HG03045 (cell line): ENCODE measurements around the gene KRT37.

ENCODE experiments used
- ATAC-seq: cut with Tn5 transposase; IDR thresholded peaks from one replicate; pipeline ENCODE4 v1.9.1; 2021; ENCODE audit warnings: mild to moderate bottlenecking, moderate library complexity; ENCODE audit not compliant: unreplicated experiment

The KRT37 gene

DNA sequence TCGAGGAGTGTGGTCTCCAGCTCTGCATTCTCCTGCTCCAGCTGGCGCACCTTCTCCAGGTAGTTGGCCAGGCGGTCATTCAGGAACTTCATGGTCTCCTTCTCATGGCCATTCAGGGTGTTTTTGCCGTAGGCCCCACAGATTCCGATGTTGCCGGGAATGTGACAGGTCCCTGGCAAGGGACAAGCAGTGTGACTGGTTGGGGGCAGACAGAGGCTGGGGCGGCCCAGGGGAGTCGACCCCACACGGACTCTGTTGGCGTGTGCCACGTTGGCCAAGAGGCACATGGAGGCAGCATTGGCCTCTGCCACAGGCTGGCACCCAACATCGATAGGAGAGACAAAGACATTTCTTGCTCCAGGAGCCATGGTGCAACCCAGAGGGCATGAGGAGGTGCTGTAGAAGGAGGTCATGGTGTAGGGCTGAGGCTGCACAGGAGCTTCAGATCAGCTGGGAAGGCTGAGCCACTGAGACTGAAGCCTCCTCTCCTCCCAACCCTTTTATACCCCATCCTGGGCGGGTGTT lies at the start of gene KRT37:
TSS of gene KRT37 (minus strand) at position 475 of the 525 bp plus-strand sequence. CDS start at position 413, 62 bp downstream.
- ATAC-seq = no peak

DNA sequence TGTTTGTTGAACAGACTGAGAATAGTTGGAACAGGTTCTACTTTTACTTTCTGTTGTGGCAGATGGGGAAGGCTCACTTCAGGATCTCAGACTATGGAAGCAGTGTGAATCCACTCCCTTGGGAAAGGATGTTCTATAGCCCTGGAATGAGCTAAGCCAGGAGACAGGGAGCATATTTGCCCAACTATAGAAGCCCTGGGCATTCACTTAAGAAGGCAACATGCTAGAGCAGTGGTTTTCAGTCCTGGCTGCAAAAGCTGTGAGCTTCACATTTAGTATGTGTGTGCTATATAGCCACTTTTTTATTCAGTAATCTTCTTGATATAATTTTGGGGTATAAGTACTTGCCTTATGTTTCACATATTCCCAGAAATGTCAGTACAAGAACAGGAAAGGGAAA lies 44.0 kb upstream of the KRT37 start:
- no peak for ATAC-seq

DNA sequence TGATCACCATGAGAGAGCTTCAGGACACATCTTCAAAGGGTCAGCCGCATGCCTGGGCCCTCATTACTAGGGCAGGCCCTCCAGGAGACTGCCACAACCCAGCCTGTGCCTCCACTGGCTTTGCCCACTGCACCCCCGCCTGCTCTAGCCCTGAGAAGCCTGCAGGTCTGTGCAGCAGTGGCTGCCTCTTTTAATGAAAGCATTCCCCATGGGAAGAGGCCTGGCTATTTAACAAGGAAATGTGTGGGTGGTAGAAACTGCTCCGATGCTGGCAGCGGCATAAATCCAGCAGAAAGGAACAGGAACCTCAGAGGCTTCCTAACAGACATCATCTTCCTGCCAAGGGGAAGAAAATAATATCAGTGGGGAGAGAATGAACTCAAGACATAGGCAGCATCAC lies 43.2 kb upstream of the KRT37 start:
- no peak for ATAC-seq

DNA sequence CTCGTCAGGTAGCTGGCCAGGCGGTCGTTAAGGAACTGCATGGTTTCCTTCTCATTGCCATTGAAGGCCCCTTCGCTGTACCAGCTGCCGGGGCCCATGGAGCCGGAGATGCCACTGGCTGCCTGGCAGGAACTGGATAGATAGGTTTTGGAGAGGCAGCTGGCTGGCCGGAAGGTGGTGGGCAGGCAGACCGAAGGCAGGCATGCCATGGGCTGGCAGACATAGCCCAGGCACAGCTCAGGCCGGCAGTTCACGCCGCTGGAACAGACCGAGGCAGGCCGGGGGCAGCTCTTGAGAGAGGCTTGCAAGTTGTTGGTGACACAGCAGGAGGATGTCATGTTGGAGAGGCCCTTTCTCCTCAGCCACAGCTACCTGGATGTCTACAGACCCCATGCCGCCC lies 42.6 kb upstream of the KRT37 start, which contains the start of gene KRT32:
TSS of gene KRT32 (minus strand) at position 399 of the 400 bp plus-strand sequence. CDS start at position 338, 61 bp downstream.
- no peak for ATAC-seq

DNA sequence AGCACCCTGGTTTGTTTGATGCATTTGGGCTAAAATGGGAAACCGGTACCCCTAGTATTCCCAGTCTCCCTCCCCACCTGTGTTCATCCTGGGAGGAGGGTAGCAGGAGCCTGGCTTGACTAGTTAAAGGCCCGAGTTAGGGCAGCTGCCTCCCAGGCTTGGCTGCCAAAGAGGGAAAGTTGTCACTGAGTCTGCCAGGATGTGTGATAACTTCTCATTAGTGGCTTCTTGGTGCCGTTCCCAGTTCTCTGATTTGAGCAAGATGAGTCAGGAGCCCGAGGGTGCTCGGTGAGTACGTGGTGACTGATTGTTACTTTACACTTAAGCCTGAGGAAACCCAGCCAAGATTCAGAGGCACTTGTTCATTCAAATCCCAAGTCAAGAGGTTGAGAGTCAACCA lies 40.3 kb upstream of the KRT37 start:
- no peak for ATAC-seq

DNA sequence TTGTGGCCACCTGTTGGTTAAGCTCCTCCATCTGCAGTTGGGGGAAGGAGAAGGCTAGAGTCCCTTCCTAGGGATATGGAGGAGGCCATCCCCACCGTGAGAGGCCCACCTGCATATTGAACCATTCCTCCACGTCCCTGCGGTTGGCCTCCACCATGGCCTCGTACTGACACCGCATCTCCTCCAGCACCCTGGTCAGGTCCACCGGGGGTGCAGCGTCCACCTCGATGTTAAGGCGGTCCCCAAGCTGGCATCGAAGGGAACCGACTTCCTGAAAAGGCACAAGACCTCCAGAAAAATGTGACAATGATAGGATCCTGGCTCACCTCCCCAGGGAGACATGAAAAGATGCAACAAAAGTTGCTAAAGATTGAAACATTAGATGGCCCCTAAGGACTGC lies 39.8 kb upstream of the KRT37 start:
- ATAC-seq = no peak

DNA sequence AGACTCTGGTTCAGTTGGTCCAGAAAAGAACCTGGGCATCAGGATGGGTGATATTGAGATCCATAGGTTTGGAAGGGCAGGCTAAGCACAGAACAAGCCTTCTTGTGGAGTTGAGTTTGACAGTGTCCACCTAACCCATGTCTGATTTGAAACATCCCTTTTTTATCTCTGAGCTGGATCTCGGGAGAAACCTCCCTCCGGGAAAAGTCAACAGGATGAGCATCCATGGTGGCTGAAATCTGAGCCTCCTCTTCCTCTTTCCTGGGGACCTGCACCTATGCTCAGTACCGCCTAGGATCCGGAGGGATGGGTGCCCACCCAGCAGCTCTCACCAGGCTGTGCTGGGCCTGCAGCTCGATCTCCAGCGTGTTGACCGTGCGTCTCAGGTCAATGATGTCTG lies 39.4 kb upstream of the KRT37 start:
- ATAC-seq = no peak

DNA sequence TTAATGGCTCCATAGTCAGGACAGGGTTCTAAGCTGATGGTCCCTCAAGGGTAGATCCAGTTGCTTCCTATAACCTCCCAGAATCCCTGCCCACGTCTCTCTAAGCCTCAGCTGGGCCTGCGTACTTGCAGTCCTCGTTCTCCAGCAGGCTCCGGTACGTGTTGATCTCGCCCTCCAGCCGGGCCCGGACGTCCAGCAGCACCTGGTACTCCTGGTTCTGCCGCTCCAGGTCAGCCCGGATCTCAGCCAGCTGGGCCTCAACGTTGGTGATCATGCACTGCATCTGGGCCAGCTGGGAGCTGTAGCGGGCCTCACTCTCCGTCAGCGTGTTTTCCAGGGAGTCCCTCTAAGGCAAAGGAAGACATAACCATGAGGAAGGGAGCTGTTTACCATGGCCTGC lies 38.3 kb upstream of the KRT37 start:
- no peak for ATAC-seq

DNA sequence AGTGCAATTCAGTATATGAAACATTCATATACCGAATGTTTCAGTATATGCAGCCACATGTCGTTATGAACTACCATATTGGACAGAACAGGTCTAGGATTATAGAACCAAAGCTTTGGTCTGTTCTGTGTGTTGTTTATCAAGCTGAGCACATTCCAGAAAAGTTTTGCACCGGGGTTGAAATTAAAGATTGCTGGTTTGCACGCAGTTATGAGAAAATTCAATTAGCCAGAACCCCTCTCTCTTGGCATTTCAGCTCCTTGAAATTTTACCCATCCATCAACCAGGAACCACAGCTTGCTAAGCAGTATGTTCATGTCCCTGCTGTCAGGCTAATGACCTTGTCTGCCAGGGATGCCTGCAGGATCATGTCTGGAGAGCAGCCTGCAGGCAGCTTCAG lies 33.3 kb upstream of the KRT37 start:
- ATAC-seq = no peak

DNA sequence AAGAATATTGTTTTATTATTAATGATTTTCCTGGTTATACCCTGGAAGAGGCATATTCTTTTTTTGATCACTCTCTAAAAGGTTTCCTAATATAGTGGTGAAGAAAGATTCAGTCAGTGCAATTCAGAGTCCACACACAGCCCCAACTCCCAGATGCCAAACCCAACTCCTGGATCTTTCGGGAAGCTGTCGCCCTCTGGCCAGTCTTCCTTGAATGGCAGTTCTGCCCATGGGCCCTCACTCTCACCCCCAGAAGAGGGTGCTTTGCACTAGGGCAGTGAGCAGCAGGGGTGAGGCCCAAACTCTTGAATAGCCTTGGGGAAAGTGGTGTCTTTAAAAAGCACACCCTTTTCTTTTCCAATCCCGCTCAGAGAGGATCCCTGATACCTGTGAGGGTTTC lies 31.8 kb upstream of the KRT37 start:
- no peak for ATAC-seq

DNA sequence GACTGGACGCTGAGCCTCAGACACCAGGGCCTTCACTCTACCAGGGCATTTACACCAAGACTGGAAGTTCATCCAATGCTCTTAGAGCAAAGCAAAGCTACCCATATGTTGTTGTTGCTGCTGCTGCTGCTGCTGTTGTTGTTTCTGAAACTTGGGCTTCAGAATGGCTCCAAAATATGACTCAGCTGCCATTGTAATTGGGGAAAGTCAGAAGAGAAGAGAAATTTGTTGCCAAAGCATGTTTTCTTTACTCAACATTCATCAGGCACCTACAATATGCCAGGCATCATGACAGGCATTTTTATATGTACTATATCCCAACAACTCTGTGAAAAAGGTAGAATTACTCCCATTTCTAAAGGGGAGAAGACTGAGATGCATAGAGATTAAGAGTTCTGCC lies 30.9 kb upstream of the KRT37 start:
- no peak for ATAC-seq

DNA sequence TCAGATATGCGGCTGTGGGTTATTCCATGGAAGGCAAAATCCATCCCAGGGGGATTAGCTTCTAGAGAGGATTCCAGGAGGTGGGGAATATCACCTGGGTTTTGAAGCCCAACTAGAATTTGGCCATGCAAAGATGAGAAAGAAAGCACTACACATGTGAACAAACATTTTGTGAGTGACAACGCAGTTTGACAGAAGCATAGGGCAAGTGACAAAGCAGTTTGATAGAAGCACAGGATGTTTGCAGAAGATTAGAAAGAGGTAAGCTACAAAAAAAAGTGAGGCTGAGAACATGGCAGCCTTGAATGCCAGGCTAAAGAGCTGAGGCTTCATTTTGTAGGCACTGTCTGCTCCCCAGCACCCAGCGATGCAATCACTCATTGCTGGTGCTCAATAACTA lies 28.7 kb upstream of the KRT37 start:
- ATAC-seq = no peak

DNA sequence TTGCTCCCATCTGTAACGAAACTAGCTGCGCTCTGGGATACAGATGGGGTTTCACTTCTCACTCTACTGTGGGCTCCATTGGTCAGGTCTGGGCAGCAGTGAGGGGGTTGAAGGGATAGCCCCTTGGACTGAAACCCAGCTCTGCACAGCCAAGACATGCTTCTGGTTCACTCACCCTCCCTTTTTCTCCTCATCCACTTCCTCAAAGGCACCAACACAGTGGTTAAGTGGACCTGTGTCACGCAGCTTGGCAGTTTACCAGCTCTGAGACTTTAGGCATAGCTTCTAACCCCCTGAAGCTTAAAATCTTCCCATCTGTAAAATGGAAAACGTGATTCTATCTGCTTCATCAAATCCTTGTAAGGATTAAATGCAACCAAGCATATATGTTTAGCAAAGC lies 27.9 kb upstream of the KRT37 start:
- no peak for ATAC-seq

DNA sequence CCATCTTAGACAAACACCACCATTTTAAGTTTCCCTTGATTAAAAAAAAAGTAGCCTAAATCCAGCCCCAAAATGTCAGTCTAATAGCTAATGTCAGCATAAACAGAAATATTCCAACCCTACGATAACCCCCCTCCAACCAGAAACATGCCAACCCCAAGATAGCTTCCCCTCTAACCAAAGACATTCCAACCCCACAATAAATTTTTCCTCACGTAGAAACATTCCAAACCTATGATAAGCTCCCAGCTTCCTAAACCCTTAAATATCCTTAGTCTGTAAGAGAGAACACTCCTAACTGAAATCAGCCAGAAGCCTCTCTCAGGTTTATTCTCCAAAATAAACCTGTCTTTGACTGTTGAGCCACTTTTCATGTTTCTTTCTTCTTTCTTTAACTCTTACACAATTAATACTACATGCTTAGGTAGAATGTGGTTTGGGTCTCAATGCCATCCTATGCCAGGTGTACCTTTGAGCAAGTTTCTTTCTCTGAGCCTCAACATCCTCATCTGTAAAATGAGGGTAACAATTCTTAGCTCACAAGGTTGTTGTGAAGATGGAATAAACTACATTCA lies 26.9 kb upstream of the KRT37 start:
- ATAC-seq = no peak

DNA sequence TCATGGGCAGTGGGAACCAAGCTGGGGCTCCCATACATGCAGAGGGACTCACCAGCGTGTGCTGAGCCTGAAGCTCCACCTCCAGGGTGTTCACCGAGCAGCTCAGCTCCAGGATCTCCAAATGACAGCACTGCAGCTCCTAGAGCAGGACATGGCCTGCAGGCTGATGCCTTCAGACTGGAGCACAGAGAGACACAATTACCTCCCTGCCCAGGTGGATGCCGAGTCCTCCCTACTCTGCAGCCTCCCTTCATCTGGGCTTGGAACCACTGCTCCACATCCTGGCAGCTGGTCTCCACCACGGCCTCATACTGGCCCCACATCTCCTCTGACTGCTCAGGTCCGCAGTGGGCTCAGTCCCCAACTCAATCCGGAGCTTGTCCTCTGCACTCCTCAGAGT lies 24.6 kb upstream of the KRT37 start:
- no peak for ATAC-seq

DNA sequence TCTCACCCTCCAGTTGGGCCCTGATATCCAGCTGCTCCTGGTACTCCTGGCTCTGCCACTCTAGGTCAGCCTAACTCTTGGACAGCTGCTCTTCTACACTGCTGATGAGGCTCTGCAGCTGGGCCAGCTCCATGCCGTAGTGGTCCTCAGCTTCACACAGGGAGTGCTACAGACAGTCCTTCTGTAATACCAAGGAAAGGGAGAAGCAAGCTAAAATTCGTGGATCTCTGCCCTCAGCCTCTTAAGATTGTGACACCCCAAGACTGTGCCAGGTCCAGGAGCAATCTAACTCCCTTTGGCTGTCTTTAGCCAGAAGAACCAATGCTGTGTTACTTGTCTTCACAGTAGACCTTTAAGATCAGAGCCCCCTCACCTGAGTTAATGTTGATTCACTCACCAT lies 24.1 kb upstream of the KRT37 start:
- no peak for ATAC-seq

DNA sequence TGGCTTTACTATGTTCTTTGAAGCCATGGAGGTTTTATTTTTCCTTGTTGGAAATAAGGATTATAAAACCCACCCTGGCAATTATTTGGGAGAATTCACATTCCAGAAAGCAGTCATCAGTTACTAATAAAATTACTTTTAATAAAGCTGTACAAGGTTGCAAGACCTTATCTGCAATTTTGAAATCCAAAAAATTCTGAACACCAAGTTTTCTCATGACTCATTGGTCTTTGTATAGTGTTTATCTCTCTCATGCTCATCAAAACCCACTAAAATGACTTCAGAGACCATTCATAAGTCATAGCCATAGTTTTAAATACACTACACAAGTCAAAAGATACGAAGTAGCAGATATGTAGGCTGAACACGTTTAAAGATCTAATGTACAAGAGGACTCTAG lies 22.4 kb upstream of the KRT37 start:
- ATAC-seq = no peak

DNA sequence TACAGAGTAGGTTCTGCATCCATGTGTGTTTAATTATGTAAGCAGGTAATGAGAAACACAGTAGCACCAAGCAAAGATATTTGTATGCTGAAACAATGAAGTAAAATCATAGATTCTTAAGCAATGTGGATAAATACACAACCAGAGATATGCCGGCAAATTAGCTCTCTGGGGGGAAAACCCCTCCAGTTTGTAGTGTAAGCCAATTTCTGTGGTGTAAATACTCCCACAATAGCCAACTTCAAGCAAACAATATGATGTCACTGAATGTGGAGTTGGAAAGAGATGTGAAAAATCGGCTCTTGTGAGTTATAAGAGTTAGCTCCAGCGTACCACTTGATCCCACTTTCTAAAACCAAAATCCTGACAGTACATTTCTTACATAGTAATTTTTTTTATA lies 20.3 kb upstream of the KRT37 start:
- ATAC-seq = no peak

DNA sequence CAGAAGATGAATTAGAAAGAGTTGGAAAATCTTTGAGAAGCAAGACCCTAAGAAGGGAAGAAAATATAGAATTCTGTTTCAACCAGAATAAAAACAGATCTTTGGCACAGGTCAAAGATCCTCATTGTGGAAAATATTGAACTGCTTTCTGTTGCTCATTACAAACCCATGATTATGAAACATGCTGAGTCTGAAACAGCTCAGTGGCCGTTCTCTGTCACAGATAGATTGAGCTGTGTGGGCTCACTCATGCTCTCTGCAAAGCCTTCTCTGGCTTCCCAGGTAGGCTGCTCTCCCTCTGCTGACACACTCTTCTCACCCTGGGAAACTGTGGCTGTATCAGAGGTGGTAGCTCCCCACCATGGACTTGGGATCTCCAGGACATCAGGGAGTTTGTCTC lies 19.8 kb upstream of the KRT37 start:
- no peak for ATAC-seq

DNA sequence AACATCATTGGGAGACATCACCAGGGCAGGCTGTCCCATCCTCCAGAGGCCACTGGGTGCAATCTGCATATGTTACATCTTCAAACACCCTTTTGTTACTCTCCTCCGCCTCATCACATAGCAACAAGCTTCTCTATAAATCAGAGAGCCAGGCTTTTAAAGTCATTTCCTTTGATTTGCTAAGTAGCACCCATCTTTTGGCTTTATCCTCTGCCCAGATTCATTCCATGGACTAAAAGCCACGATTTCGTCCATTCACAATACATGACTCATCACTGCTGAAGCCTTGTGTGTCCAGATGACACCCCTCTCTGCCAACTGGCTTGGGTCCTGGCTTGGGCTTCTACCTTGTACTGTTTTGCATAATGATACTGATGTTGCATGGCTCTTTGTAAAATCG lies 18.4 kb upstream of the KRT37 start:
- ATAC-seq = no peak

DNA sequence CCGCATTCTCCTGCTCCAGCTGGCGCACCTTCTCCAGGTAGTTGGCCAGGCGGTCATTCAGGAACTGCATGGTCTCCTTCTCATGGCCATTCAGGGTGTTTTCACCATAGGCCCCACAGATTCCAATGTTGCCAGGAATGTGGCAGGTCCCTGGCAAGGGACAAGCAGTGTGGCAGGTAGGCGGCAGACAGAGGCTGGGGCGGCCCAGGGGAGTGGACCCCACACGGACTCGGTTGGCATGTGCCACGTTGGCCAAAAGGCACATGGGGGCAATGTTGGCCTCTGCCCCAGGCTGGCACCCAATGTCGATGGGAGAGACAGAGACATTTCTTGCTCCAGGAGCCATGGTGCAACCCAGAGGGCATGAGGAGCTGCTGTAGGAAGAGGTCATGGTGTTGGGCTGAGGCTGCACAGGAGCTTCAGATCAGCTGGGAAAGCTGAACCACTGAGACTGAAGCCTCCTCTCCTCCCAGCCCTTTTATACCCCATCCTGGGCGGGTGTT lies 16.2 kb upstream of the KRT37 start, which contains the start of gene KRT38:
TSS of gene KRT38 (minus strand) at position 453 of the 503 bp plus-strand sequence. CDS start at position 391, 62 bp downstream.
- ATAC-seq = no peak

DNA sequence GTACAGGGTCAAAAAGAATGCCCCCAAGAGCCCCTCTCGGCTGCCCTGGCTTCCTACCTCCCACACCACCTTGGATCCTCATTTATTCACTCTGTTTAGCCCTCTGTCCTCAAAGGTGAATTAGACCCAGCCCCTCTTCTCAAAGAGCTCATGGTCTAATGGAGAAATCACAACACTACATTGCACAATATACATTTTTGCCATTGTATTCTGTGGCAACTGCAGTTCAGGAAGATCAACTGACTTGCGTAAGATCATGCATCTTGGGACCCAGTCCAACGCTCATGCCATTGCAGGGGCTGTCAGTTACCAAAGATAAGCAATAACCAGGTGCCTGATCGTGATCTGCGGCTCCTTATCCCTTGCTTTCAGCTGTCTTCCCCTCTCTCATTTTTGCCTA lies 15.0 kb upstream of the KRT37 start:
- ATAC-seq = no peak

DNA sequence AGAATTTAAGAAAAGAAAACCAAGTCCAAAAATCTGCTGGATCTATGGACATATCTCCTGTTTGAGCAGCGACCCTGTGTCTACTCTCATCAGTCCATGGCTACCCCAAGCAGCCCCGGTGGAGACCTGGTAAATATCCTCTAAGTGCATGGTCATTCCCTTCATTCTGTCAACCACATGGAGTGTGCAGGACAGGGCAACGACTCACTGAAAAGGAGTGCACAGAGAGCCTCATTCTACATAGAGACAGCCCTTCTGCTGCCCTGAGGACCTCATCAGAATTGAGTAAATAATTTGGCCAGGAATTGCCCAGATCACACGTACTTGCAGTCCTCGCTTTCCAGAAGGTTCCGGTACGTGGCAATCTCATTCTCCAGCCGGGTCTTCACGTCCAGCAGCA lies 13.4 kb upstream of the KRT37 start:
- ATAC-seq = no peak
